ENCODE results near the gene SH2D2A.

SH2D2A gene

GRCh38 chr1:156849151-156849496 is 32.5 kb upstream of the SH2D2A start:
- DNase-seq (ENCODE audit: low read depth): no peak

GRCh38 chr1:156848461-156849150 is 32.0 kb upstream of the SH2D2A start:
- no peak for DNase-seq (ENCODE audit: low read depth)
- no peak for TF ChIP-seq CTCF (IDR thresholded peaks at IDR 0.05; ENCODE audit: control insufficient read depth, insufficient read depth, low read depth, low read length, missing control alignments)
- H3K4me3 ChIP-seq (ENCODE audit: control insufficient read depth, low read depth, low read length): no peak overlapping the region

More at GRCh38 chr1:156849151-156849496, 32.5 kb upstream of the SH2D2A start:
- H3K4me3 ChIP-seq (ENCODE audit: control insufficient read depth, low read depth, low read length): no peak overlapping the region
- TF ChIP-seq CTCF (IDR thresholded peaks at IDR 0.05; ENCODE audit: control insufficient read depth, insufficient read depth, low read depth, low read length, missing control alignments): no peak

GRCh38 chr1:156847591-156848460 is 31.2 kb upstream of the SH2D2A start:
- no peak for TF ChIP-seq CTCF (IDR thresholded peaks at IDR 0.05; ENCODE audit: control insufficient read depth, insufficient read depth, low read depth, low read length, missing control alignments)
- no peak for DNase-seq (ENCODE audit: low read depth)
- no peak overlapping the region for H3K4me3 ChIP-seq (ENCODE audit: control insufficient read depth, low read depth, low read length)

- no peak for TF ChIP-seq CTCF (IDR thresholded peaks at IDR 0.05; ENCODE audit: control insufficient read depth, insufficient read depth, low read depth, low read length, missing control alignments)
- no peak overlapping the region for H3K4me3 ChIP-seq (ENCODE audit: control insufficient read depth, low read depth, low read length)
- no peak for DNase-seq (ENCODE audit: low read depth)
Measured at GRCh38 chr1:156846643-156847042, 30.0 kb upstream of the SH2D2A start.

GRCh38 chr1:156845953-156846545 is 29.4 kb upstream of the SH2D2A start:
- H3K4me3 ChIP-seq (ENCODE audit: control insufficient read depth, low read depth, low read length): no peak overlapping the region
- DNase-seq (ENCODE audit: low read depth): no peak
- no peak for TF ChIP-seq CTCF (IDR thresholded peaks at IDR 0.05; ENCODE audit: control insufficient read depth, insufficient read depth, low read depth, low read length, missing control alignments)

- no peak for TF ChIP-seq CTCF (IDR thresholded peaks at IDR 0.05; ENCODE audit: control insufficient read depth, insufficient read depth, low read depth, low read length, missing control alignments)
- no peak overlapping the region for H3K4me3 ChIP-seq (ENCODE audit: control insufficient read depth, low read depth, low read length)
- DNase-seq (ENCODE audit: low read depth): no peak
Measured at GRCh38 chr1:156845055-156845952, 28.7 kb upstream of the SH2D2A start.

Data from AG09309 (cell line).